IMR-90 (cell line): Measurements from ENCODE around the gene AGMO. TPM values are rescaled to one million over a fixed set of nuclear protein-coding genes. Genes with fewer than 3 reads are reported as not detected.

ENCODE experiments used
- ATAC-seq: fragments of 200-7000 bp; cut with Tn5 transposase; 2 replicates; pipeline ENCODE4 v1.9.1; 2020; ENCODE audit warnings: low read depth, mild to moderate bottlenecking, moderate library complexity
- BruUV-seq: library from RNA; stranded (reverse); fragments of 400-500 nt; replicated peaks from 2 replicates; lab custom pipeline; 2021; lab: Mats Ljungman, UMichigan
- CTCF ChIA-PET: fragments of 300-600 bp; formaldehyde crosslinking; extraction: SDS; loops from one replicate; lab custom pipeline; 2021; ENCODE audit warnings: antibody characterized with exemption; lab: Yijun Ruan, JAX
- POLR2A ChIA-PET: fragments of 300-600 bp; sonication (Branson Sonifier 250); formaldehyde crosslinking; loops from one replicate; lab custom pipeline; 2022; ENCODE audit warnings: antibody characterized with exemption; ENCODE audit not compliant: unreplicated experiment; lab: Charles Lee
- DNase-seq: peaks from one replicate; pipeline ENCODE4 v3.0.0; 2013
- H2AFZ ChIP-seq: replicated peaks from 2 replicates; pipeline ENCODE3; 2013; ENCODE audit warnings: low read length, mild to moderate bottlenecking; ENCODE audit not compliant: poor library complexity
- H2AK5ac ChIP-seq: 2 replicates; pipeline ENCODE4 v1.6.1; 2013; ENCODE audit warnings: low read depth, low read length, inconsistent platforms
- H2AK9ac ChIP-seq: replicated peaks from 2 replicates; pipeline ENCODE3; 2013; ENCODE audit warnings: mild to moderate bottlenecking, low read depth, low read length, moderate library complexity; ENCODE audit not compliant: poor library complexity
- H2BK120ac ChIP-seq: 2 replicates; pipeline ENCODE4 v1.6.1; 2013; ENCODE audit warnings: low read depth, low read length, inconsistent platforms
- H2BK15ac ChIP-seq: 3 replicates; pipeline ENCODE4 v1.6.1; 2013; ENCODE audit warnings: low read depth, low read length, inconsistent platforms
- H2BK20ac ChIP-seq: 2 replicates; pipeline ENCODE4 v1.6.1; 2013; ENCODE audit warnings: low read depth, mild to moderate bottlenecking, inconsistent platforms, low read length, moderate library complexity
- H2BK5ac ChIP-seq: 2 replicates; pipeline ENCODE4 v1.6.1; 2013; ENCODE audit warnings: mild to moderate bottlenecking, low read depth, low read length, inconsistent platforms; ENCODE audit not compliant: poor library complexity, severe bottlenecking
- H3K14ac ChIP-seq: replicated peaks from 2 replicates; pipeline ENCODE4 v1.6.1; 2013; ENCODE audit warnings: low read depth, low read length, inconsistent platforms
- H3K18ac ChIP-seq: 2 replicates; pipeline ENCODE4 v1.6.1; 2013; ENCODE audit warnings: low read depth, low read length, control low read depth
- H3K23ac ChIP-seq: 2 replicates; pipeline ENCODE4 v1.6.1; 2013; ENCODE audit warnings: low read depth, low read length, inconsistent platforms
- H3K27ac ChIP-seq: 2 replicates; pipeline ENCODE4 v1.5.1; 2013; ENCODE audit warnings: mild to moderate bottlenecking, control low read depth, low read length; ENCODE audit not compliant: insufficient read depth
- H3K27me3 ChIP-seq: 2 replicates; pipeline ENCODE4 v1.6.1; 2013; ENCODE audit warnings: low read length; ENCODE audit not compliant: control insufficient read depth, insufficient read depth
- H3K36me3 ChIP-seq: 2 replicates; pipeline ENCODE4 v1.6.1; 2013; ENCODE audit warnings: low read length, mixed read lengths; ENCODE audit not compliant: control insufficient read depth, insufficient read depth
- H3K4ac ChIP-seq: 2 replicates; pipeline ENCODE4 v1.6.1; 2013; ENCODE audit warnings: low read depth, low read length, inconsistent platforms
- H3K4me1 ChIP-seq: 2 replicates; pipeline ENCODE4 v1.6.1; 2013; ENCODE audit warnings: low read length, mixed read lengths; ENCODE audit not compliant: control insufficient read depth, insufficient read depth
- H3K4me2 ChIP-seq: 2 replicates; pipeline ENCODE4 v1.6.1; 2013; ENCODE audit warnings: low read depth, mild to moderate bottlenecking, control low read depth, low read length, moderate library complexity
- H3K4me3 ChIP-seq: 2 replicates; pipeline ENCODE4 v1.5.1; 2013; ENCODE audit warnings: low read depth, mild to moderate bottlenecking, control low read depth, low read length, moderate library complexity; ENCODE audit not compliant: insufficient read depth
- H3K56ac ChIP-seq: 2 replicates; pipeline ENCODE4 v1.6.1; 2013; ENCODE audit warnings: low read length, inconsistent platforms; ENCODE audit not compliant: insufficient read depth; ENCODE audit errors: extremely low read depth
- H3K79me1 ChIP-seq, 2 experiments: 2 replicates each; pipeline ENCODE4 v1.6.1; 2013; ENCODE audit warnings: low read length in 2 of 2, inconsistent platforms in 1 of 2, low read depth in 1 of 2
- H3K9ac ChIP-seq: 2 replicates; pipeline ENCODE4 v1.6.1; 2013; ENCODE audit warnings: low read depth, low read length, control low read depth
- H3K9me1 ChIP-seq: 2 replicates; pipeline ENCODE4 v1.6.1; 2013; ENCODE audit warnings: low read length, inconsistent platforms; ENCODE audit not compliant: insufficient read depth
- H3K9me3 ChIP-seq: 2 replicates; pipeline ENCODE4 v1.6.1; 2013; ENCODE audit warnings: low read length; ENCODE audit not compliant: control insufficient read depth, insufficient read depth
- H4K20me1 ChIP-seq: 2 replicates; pipeline ENCODE4 v1.6.1; 2013; ENCODE audit warnings: low read length, inconsistent platforms; ENCODE audit not compliant: insufficient read depth
- H4K5ac ChIP-seq: 2 replicates; pipeline ENCODE4 v1.6.1; 2013; ENCODE audit warnings: mild to moderate bottlenecking, low read depth, low read length, control low read depth
- H4K8ac ChIP-seq, 2 experiments: 2 replicates each; pipeline ENCODE4 v1.6.1; 2013; ENCODE audit warnings: low read depth in 2 of 2, low read length in 2 of 2, control low read depth in 1 of 2, inconsistent platforms in 1 of 2
- H4K91ac ChIP-seq: 2 replicates; pipeline ENCODE4 v1.6.1; 2013; ENCODE audit warnings: low read depth, low read length, inconsistent platforms; ENCODE audit not compliant: insufficient read depth
- BHLHE40 ChIP-seq: fragments of 150-350 bp; IDR thresholded peaks from 2 replicates; pipeline ENCODE4 v1.6.1; 2016; ENCODE audit warnings: mild to moderate bottlenecking, low read depth, low read length
- CTCF ChIP-seq: conservative IDR thresholded peaks from 2 replicates; pipeline ENCODE4 v1.5.1; 2012; ENCODE audit warnings: mild to moderate bottlenecking, low read depth, low read length, improper control_type of control experiment
- FOS ChIP-seq: fragments of 150-350 bp; IDR thresholded peaks from 2 replicates; pipeline ENCODE4 v1.6.1; 2016; ENCODE audit warnings: low read depth, low read length
- MAFK ChIP-seq: IDR thresholded peaks from 2 replicates; pipeline ENCODE4 v1.6.1; 2012; ENCODE audit warnings: low read depth, low read length, improper control_type of control experiment
- SMC3 ChIP-seq: fragments of 150-350 bp; IDR thresholded peaks from 2 replicates; pipeline ENCODE4 v1.6.1; 2016; ENCODE audit warnings: low read depth, mild to moderate bottlenecking, antibody characterized with exemption, low read length, moderate library complexity
- WGBS, 2 experiments: methylation state at CpG; one replicate each; pipeline versions ENCODE4 v1.1.5 to v1.1.7; 2013; ENCODE audit warnings: missing lambda C conversion rate in 2 of 2; ENCODE audit not compliant: insufficient read length in 1 of 2; ENCODE audit errors: extremely low coverage in 2 of 2; 5-methylcytosine and 5-hydroxymethylcytosine counted together
- dilution Hi-C: fragments of 300-500 bp; cut with HindIII; formaldehyde crosslinking; loops from one replicate; pipeline ENCODE4 v1.14.3; 2018; ENCODE audit warnings: low sequenced_read_pairs; ENCODE audit not compliant: unreplicated experiment
- in situ Hi-C: fragments of 300-500 bp; cut with MboI; formaldehyde crosslinking; loops from 3 replicates; pipeline ENCODE4 v1.14.3; 2019; ENCODE audit warnings: low sequenced_read_pairs, inconsistent platforms, mixed read lengths
- intact Hi-C: fragments of 100-400 bp; cut with micrococcal nuclease; formaldehyde crosslinking; loops from 2 replicates; pipeline ENCODE4 v1.10.0; 2022
- polyA plus RNA-seq, 3 experiments: library from polyadenylated mRNA; depleted of rRNA; stranded (reverse); fragments of >200 nt; gene quantifications; 2 replicates each; pipeline ENCODE4 v1.2.3, GENCODE V29; 2012; ENCODE audit warnings: low replicate concordance in 1 of 3
- total RNA-seq: library from RNA; depleted of rRNA; stranded (reverse); fragments of >200 nt; gene quantifications from 2 replicates; pipeline ENCODE4 v1.2.3, GENCODE V29; 2012

Gene AGMO
- total and polyA plus RNA-seq, 2 of the 4 experiments (the other 2 are of a cell fraction): not detected

DNA sequence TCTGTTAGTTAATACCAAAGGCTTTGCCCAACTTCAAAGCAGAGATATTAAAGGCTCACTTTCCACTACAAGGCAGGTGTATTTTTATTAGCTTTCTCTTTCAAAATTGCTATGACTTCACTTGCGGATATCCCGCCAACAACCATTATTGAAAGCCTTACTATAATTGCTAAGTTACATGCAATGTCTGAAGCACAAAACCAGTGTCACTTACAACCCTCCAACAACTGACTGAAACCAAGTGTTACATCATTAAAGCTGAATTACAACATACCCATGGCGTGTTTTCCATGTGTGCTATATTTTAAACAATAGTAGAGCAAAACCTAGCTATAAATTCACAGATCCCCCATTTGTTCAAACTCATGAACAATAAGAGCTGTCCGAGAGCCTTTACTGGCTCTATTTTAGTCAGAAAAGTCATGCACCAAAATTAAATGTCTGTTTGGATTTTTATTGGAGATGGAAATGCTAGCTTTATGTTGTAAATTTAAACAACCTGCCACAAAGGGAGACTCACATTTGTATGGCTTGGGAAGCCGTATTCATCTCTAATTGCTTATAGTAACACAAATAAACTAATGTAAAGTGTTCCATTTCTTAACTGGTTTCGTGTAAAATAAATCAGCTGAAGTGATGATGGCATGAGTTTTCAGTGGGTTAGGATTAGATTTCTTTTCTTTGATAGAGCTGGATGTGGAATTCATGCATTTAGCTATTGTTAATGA, 227.1 kb downstream of the AGMO start:
- TF ChIP-seq FOS (no peak), BHLHE40 (no peak), MAFK (no peak), CTCF (no peak), SMC3 (no peak)
- no peaks in the 10 kb centered on the region for H3K79me1 ChIP-seq
- H3K4me3 ChIP-seq: no peak overlapping the region
- no peak overlapping the region for H2BK15ac ChIP-seq
- H4K5ac ChIP-seq: no peak overlapping the region
- WGBS, 2 experiments: 92% methylated on average over 2 of the region's 6 CpGs; no CpG with 5 or more reads in 1 of the 2 experiments
- dilution Hi-C loops: no loop called here
- H3K23ac ChIP-seq: no peak overlapping the region
- H2AK9ac ChIP-seq: no peak overlapping the region
- no peak overlapping the region for H3K14ac ChIP-seq
- H3K4ac ChIP-seq: no peak overlapping the region
- H3K18ac ChIP-seq: no peak overlapping the region
- no peaks in the 10 kb centered on the region for H3K27me3 ChIP-seq
- in situ Hi-C loops: no loop called here
- H3K56ac ChIP-seq: no peak overlapping the region
- intact Hi-C loops: no loop called here
- H3K36me3 ChIP-seq: no peaks in the 10 kb centered on the region
- ChIA-PET CTCF (interaction anchor here (1.1 kb wide), 1 partner anchor 9 kb away, joined by 3 read pairs; no protein-coding TSS in a partner anchor), POLR2A (no interaction called here)
- H4K20me1 ChIP-seq: no peaks in the 10 kb centered on the region
- no peak overlapping the region for H3K27ac ChIP-seq
- no peak overlapping the region for H3K4me2 ChIP-seq
- no peak overlapping the region for H2BK120ac ChIP-seq
- no peak for ATAC-seq
- no peak overlapping the region for H2BK5ac ChIP-seq
- no peaks in the 10 kb centered on the region for H3K9me1 ChIP-seq
- no peak overlapping the region for H4K91ac ChIP-seq
- H3K9ac ChIP-seq: no peak overlapping the region
- H3K9me3 ChIP-seq: no peaks in the 10 kb centered on the region
- H2AK5ac ChIP-seq: no peak overlapping the region
- no peaks in the 10 kb centered on the region for H3K4me1 ChIP-seq
- no peak overlapping the region for H2BK20ac ChIP-seq
- H2AFZ ChIP-seq: no peak overlapping the region
- DNase-seq: no peak
- BruUV-seq: no TSS peak
- H4K8ac ChIP-seq: no peak overlapping the region
